ENCODE measurements around the gene C19orf67. TPM values are rescaled to one million over a fixed set of nuclear protein-coding genes. Genes with fewer than 3 reads are reported as not detected.

C19orf67 gene
- total RNA-seq, 1 experiment from 2014 or later: not detected

DNA sequence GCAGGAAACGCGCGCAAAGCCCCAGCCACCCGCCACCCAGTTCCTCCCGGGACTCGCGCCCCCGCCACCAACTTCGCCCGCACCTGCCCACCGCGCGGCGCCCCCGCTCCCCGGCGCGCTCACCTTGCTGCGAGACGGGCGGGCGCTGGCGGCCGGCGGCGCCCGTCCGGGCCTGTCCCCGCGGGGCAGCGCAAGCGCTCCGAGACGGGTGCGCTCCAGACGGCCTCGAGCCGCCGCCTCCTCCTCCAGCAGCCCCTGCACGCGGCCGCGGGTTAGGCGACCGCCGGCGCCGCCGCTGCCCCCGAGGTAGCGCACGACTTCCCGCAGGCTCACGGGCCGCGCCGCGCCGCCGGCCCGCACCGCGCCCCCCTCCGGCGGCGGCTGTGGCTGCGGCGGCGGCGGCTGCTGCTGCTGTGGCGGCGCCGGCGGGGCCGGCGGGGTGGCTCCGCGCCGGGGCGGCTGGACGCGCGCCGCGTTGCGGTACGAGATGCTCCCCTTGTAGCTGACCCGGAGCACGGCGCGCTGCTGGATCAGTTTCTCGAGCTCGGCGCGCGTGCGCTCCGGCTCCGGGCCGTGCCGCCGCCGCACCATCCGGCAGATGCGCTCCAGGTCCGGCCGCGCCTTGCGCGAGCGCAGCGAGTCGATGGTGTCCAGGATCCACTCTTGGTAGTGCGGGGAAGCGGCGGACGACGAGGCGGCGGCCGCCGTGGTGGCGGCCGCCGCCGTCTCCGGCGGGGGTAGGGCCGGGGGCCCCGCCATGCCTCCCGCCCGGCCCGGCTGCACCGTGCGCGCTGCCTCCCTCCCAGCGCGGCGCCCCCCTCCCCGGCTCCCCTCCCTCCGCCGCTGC is 4.3 kb upstream of the C19orf67 start:
- TF ChIP-seq, protein P1, sequence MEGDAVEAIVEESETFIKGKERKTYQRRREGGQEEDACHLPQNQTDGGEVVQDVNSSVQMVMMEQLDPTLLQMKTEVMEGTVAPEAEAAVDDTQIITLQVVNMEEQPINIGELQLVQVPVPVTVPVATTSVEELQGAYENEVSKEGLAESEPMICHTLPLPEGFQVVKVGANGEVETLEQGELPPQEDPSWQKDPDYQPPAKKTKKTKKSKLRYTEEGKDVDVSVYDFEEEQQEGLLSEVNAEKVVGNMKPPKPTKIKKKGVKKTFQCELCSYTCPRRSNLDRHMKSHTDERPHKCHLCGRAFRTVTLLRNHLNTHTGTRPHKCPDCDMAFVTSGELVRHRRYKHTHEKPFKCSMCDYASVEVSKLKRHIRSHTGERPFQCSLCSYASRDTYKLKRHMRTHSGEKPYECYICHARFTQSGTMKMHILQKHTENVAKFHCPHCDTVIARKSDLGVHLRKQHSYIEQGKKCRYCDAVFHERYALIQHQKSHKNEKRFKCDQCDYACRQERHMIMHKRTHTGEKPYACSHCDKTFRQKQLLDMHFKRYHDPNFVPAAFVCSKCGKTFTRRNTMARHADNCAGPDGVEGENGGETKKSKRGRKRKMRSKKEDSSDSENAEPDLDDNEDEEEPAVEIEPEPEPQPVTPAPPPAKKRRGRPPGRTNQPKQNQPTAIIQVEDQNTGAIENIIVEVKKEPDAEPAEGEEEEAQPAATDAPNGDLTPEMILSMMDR (conservative IDR thresholded peaks at IDR 0.05; ENCODE audit: low read depth, low read length): no peak; the same call in 1 of the 2 replicates
- TF ChIP-seq EZH2phosphoT487 (IDR thresholded peaks at IDR 0.05; ENCODE audit: borderline replicate concordance, low read length): no peak
- no peak for TF ChIP-seq EZH2 (IDR thresholded peaks at IDR 0.05; ENCODE audit: low read length, unreplicated experiment)
- DNase-seq (peak; percentile 58), ATAC-seq (peak; percentile 14)
- H3K9me3 ChIP-seq (ENCODE audit: low read length): peaks cover 7% of the 10 kb centered on the region; the same call in 1 of the 2 replicates
- peaks cover 6% of the 10 kb centered on the region for H3K36me3 ChIP-seq (ENCODE audit: low read depth, low read length)
- H3K27ac ChIP-seq (ENCODE audit: low read length): no peak overlapping the region
- no peak overlapping the region for H3K9ac ChIP-seq (ENCODE audit: low read length)
- no peaks in the 10 kb centered on the region for H3F3A ChIP-seq (ENCODE audit: low read length, unreplicated experiment)
- H3K79me2 ChIP-seq (ENCODE audit: low read length): no peaks in the 10 kb centered on the region
- BruUV-seq (replicated peaks): no TSS peak
- no peaks in the 10 kb centered on the region for H3K9me2 ChIP-seq (replicated peaks; ENCODE audit: low read length)
- peak overlapping the region; percentile 80 for H2AFZ ChIP-seq (ENCODE audit: low read length)
- peaks cover 8% of the 10 kb centered on the region; the same call in 1 of the 2 replicates for H3K4me1 ChIP-seq (ENCODE audit: insufficient read depth, low read length)
- peak overlapping the region; percentile 76 for H3K4me3 ChIP-seq (ENCODE audit: low read length)
- intact Hi-C loops (cut with micrococcal nuclease): no loop called here
- ChIA-PET POLR2A (ENCODE audit: unreplicated experiment) (no interaction called here), CTCF (interaction anchor here (0.6 to 0.9 kb wide), 2 partner anchors 16 to 47 kb away, joined by 3 to 11 read pairs; partner anchors contain the start of gene ASF1B)
- H3K4me2 ChIP-seq (ENCODE audit: low read length): peak overlapping the region; percentile 81
- H3K27me3 ChIP-seq (ENCODE audit: low read length): no peaks in the 10 kb centered on the region
- H4K20me1 ChIP-seq (ENCODE audit: low read length): no peaks in the 10 kb centered on the region

DNA sequence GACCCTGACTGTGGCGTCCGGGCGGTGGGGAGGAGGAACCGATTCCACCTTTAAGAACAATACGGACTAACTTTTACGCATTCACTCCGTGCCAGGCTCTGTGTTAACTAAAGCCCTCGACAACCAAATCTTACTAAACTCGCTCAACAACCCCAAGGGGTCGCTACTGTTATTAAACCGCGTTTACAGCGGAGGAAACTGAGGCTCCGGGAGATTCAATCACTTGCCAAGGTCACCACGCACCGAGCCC is 3.8 kb upstream of the C19orf67 start:
- Histone ChIP-seq H3K27me3 (ENCODE audit: low read length) (no peaks in the 10 kb centered on the region), H2AFZ (ENCODE audit: low read length) (peak overlapping the region; percentile 51), H3K9me3 (ENCODE audit: low read length) (peaks cover 7% of the 10 kb centered on the region; the same call in 1 of the 2 replicates), H3K9ac (ENCODE audit: low read length) (no peak overlapping the region), H3K4me1 (ENCODE audit: insufficient read depth, low read length) (peaks cover 8% of the 10 kb centered on the region; the same call in 1 of the 2 replicates), H3K79me2 (ENCODE audit: low read length) (no peaks in the 10 kb centered on the region), H3K27ac (ENCODE audit: low read length) (no peak overlapping the region), H3K36me3 (ENCODE audit: low read depth, low read length) (peaks cover 6% of the 10 kb centered on the region), H3K9me2 (replicated peaks; ENCODE audit: low read length) (no peaks in the 10 kb centered on the region), H3K4me2 (ENCODE audit: low read length) (peak overlapping the region; percentile 80), H3K4me3 (ENCODE audit: low read length) (peak overlapping the region; percentile 67), H4K20me1 (ENCODE audit: low read length) (no peaks in the 10 kb centered on the region), H3F3A (ENCODE audit: low read length, unreplicated experiment) (no peaks in the 10 kb centered on the region)
- ATAC-seq (no peak), DNase-seq (peak; percentile 21)
- ChIA-PET CTCF (no interaction called here), POLR2A (ENCODE audit: unreplicated experiment) (no interaction called here)
- intact Hi-C loops (cut with micrococcal nuclease): no loop called here
- no peak for TF ChIP-seq EZH2phosphoT487 (IDR thresholded peaks at IDR 0.05; ENCODE audit: borderline replicate concordance, low read length)
- TF ChIP-seq, protein P1 (conservative IDR thresholded peaks at IDR 0.05; ENCODE audit: low read depth, low read length): peak; percentile 39; the same call in 1 of the 2 replicates
- BruUV-seq (replicated peaks): no TSS peak
